Measurements from ENCODE around the gene PPARD. TPM values are rescaled to one million over a fixed set of nuclear protein-coding genes. Genes with fewer than 3 reads are reported as not detected.

Gene PPARD
- total RNA-seq, 3 donors from 2014 or later (not counting 1 experiment from before 2014, with no cell fraction given) = 14.4 to 20.4 (median 18.8) TPM

DNA sequence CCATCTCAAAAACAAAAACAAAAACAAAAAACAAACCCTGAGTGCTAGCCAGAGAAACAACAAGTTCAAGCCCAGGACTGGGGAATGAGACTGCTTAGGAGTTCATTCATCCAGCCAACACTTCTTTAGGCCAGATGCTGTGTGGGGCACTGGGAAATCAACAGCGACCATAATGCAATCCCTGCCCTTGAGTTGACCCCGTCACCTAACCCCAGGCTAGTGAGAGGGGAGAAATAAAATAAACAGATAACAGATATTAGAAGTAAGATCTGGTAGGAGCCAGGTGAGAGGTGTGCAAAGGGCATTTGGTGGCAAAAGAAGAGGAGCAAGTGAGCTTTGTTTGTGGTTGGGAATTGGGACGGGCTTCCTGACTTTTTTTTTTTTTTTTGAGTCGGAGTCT, 120.9 kb downstream of the PPARD start:
- H3K27me3 ChIP-seq (ENCODE audit: control insufficient read depth, insufficient read depth, low read length) = no peaks in the 10 kb centered on the region
- H3K4me1 ChIP-seq (ENCODE audit: control insufficient read depth, insufficient read depth, low read length) = peaks cover 7% of the 10 kb centered on the region
- H3K9me3 ChIP-seq (ENCODE audit: control insufficient read depth, insufficient read depth, low read length) = no peaks in the 10 kb centered on the region
- ATAC-seq (no peak), DNase-seq (no peak)
- Mint-ChIP-seq H3K9me3 (no peaks in the 10 kb centered on the region), H3K36me3 (no peaks in the 10 kb centered on the region), H3K27ac (no peak overlapping the region), H3K4me1 (peaks cover 10% of the 10 kb centered on the region in 2 donors), H3K4me3 (no peak overlapping the region), H3K27me3 (ENCODE audit: low read depth in 2 of 2) (no peaks in the 10 kb centered on the region)
- intact Hi-C loops (cut with micrococcal nuclease) = no loop called here
- H3K4me3 ChIP-seq (ENCODE audit: low read length) = no peak overlapping the region
- H3K36me3 ChIP-seq (ENCODE audit: control insufficient read depth, insufficient read depth, low read length) = peaks cover 5% of the 10 kb centered on the region
- TF ChIP-seq, protein P1, sequence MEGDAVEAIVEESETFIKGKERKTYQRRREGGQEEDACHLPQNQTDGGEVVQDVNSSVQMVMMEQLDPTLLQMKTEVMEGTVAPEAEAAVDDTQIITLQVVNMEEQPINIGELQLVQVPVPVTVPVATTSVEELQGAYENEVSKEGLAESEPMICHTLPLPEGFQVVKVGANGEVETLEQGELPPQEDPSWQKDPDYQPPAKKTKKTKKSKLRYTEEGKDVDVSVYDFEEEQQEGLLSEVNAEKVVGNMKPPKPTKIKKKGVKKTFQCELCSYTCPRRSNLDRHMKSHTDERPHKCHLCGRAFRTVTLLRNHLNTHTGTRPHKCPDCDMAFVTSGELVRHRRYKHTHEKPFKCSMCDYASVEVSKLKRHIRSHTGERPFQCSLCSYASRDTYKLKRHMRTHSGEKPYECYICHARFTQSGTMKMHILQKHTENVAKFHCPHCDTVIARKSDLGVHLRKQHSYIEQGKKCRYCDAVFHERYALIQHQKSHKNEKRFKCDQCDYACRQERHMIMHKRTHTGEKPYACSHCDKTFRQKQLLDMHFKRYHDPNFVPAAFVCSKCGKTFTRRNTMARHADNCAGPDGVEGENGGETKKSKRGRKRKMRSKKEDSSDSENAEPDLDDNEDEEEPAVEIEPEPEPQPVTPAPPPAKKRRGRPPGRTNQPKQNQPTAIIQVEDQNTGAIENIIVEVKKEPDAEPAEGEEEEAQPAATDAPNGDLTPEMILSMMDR (IDR thresholded peaks at IDR 0.05) = no peak
- no peak overlapping the region for H3K27ac ChIP-seq (ENCODE audit: low read length)
- 99% methylated on average over 4 of the region's 4 CpGs for WGBS (ENCODE audit: insufficient coverage)

DNA sequence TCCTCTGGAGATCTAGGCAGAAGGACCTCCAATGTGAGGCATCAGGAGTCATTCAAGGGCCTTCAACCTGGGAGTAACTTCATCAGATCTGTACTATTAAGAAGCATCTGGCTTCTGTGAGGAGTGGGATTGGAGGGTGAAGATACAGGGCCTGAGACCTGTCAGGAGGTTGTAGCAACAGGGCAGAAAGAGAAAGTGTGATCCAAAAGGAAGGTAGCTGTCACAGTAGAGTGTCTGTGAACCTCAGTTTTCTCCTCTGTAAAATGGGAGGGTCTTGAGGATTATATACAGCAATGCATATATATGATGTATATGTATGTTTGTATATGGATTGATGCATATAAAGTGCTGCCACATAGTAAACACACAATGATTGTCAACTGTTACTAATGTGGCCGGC, 123.3 kb downstream of the PPARD start:
- intact Hi-C loops (cut with micrococcal nuclease) = loop anchor here (2.0 kb wide), 1 partner anchor 261 kb away; no protein-coding TSS in a partner anchor
- no peak overlapping the region for H3K27ac Mint-ChIP-seq

DNA sequence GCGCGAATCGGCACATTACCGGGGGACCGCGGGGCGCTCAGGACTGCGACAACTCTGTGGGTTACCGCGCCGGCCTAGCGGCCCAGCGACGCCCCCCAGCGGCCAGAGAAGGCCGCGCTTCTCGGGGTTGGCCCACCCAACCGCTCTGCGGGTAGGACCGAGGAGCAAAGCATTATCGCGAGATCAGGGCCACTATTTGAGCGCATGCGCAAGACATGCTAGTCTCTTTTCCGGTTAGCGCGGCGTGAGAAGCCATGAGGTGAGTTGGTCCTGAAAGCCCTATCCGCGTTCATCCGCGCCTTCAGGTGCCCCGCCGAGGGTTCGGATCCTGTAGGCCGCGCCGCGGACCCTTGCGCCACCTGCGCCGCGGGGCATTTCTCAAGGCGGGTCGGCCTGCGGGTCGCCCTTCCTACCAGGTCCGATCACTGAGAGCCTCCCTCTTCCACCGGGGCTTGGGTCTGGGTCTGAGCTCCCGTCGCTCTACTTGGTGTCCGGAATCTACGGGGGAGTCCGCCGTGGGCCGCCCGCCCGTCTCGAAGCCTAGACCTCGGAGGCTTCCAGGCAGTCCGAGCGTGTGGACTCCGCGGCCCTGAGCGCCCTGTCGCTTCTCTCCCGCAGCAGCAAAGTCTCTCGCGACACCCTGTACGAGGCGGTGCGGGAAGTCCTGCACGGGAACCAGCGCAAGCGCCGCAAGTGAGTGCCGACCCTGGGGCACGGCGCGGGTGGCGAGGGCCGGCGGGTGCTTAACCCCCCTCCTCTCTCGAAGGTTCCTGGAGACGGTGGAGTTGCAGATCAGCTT, 126.0 kb downstream of the PPARD start, which contains the start of gene RPL10A:
Gene RPL10A, plus strand, starts transcription at position 221 of the 799 bp plus-strand sequence. Its CDS starts 34 bp downstream, at position 255.
- DNase-seq = peak; percentile 91 to 99
- Mint-ChIP-seq H3K36me3 (no peaks in the 10 kb centered on the region), H3K4me3 (peak within 1 kb of the TSS; percentile 97), H3K27me3 (ENCODE audit: low read depth in 2 of 2) (no peaks in the 10 kb centered on the region), H3K27ac (peak within 1 kb of the TSS; percentile 92 to 98), H3K9me3 (no peaks in the 10 kb centered on the region), H3K4me1 (peaks cover 38% of the 10 kb centered on the region in 2 donors)
- TF ChIP-seq, protein P1 (IDR thresholded peaks at IDR 0.05) = peak; percentile 87
- Histone ChIP-seq H3K4me1 (ENCODE audit: control insufficient read depth, insufficient read depth, low read length) (peaks cover 31% of the 10 kb centered on the region), H3K27ac (ENCODE audit: low read length) (peak within 1 kb of the TSS; percentile 79), H3K9me3 (ENCODE audit: control insufficient read depth, insufficient read depth, low read length) (no peaks in the 10 kb centered on the region), H3K36me3 (ENCODE audit: control insufficient read depth, insufficient read depth, low read length) (peaks cover 36% of the 10 kb centered on the region), H3K4me3 (ENCODE audit: low read length) (peak within 1 kb of the TSS; percentile 67), H3K27me3 (ENCODE audit: control insufficient read depth, insufficient read depth, low read length) (no peaks in the 10 kb centered on the region)
- intact Hi-C loops (cut with micrococcal nuclease) = loop anchor here (1.0 kb wide), 3 partner anchors 16 to 171 kb away; partner anchors contain the start of genes DEF6, FANCE and PPARD
- peak; percentile 87 to 97 (median 89) for ATAC-seq
- under 1% methylated on average over 86 of the region's 86 CpGs for WGBS (ENCODE audit: insufficient coverage)

More for the DNA sequence above, 123.3 kb downstream of the PPARD start:
- no peaks in the 10 kb centered on the region for H3K36me3 Mint-ChIP-seq
- Histone ChIP-seq H3K9me3 (ENCODE audit: control insufficient read depth, insufficient read depth, low read length) (no peaks in the 10 kb centered on the region), H3K27ac (ENCODE audit: low read length) (no peak overlapping the region), H3K4me3 (ENCODE audit: low read length) (no peak overlapping the region), H3K36me3 (ENCODE audit: control insufficient read depth, insufficient read depth, low read length) (peaks cover 12% of the 10 kb centered on the region), H3K27me3 (ENCODE audit: control insufficient read depth, insufficient read depth, low read length) (no peaks in the 10 kb centered on the region), H3K4me1 (ENCODE audit: control insufficient read depth, insufficient read depth, low read length) (peaks cover 23% of the 10 kb centered on the region)
- H3K9me3 Mint-ChIP-seq = no peaks in the 10 kb centered on the region
- peaks cover 34% of the 10 kb centered on the region in 2 donors for H3K4me1 Mint-ChIP-seq
- no peak overlapping the region for H3K4me3 Mint-ChIP-seq
- no peaks in the 10 kb centered on the region for H3K27me3 Mint-ChIP-seq (ENCODE audit: low read depth in 2 of 2)
- no peak for ATAC-seq
- WGBS (ENCODE audit: insufficient coverage) = no CpG with 5 or more reads among the region's 1 CpG
- DNase-seq = no peak
- TF ChIP-seq, protein P1 (IDR thresholded peaks at IDR 0.05) = no peak
